Raji (cell line): ENCODE data around the gene CACNA2D3.

Experiments
- POLR2A ChIP-seq: IDR thresholded peaks from 2 replicates; pipeline ENCODE4 v1.6.1; 2011; ENCODE audit warnings: low read depth, low read length, control low read depth; ENCODE audit not compliant: insufficient read depth

Gene CACNA2D3

DNA sequence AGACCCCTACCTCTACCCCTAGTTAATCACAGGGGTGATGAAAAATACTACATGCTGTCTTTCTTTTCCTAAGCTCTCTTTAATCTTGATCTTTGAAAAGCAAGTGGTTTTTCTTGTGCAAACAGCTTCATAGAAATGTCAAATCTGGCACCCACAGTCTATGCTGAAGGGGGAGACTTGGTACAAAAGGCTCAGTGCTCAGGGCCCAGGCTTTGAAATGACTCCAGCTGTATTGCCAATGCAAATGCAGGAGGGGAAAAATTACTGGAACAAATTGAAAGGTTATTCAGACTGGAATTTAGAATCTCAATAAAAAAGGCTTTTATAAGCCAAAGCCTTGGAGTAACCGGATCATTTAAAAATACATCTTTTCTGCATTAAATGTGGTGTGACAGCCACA, 581.6 kb downstream of the CACNA2D3 start:
- TF ChIP-seq POLR2A, result no peak

DNA sequence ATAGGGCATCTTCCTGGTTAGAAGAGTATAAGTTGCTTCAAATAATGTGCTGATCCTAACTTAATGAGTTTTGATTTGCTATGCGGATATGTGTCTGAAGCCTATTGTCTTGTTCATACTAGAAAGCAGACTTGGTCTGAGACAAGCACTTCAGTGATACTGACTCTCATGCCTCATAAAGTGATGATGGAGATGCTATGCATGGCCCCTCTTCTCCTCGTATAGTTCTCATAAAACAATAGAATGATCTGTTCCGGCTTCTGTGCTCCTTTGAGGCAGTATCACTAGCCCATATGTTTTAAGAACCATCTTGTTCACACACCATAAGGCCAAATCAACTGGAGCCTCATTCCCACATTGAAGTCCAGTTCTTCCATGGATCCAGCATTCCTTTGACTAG, 583.4 kb downstream of the CACNA2D3 start:
- TF ChIP-seq POLR2A, result no peak

- no peak for TF ChIP-seq POLR2A
Observed at GRCh38 chr3:54706738-54707137, 584.4 kb downstream of the CACNA2D3 start.

DNA sequence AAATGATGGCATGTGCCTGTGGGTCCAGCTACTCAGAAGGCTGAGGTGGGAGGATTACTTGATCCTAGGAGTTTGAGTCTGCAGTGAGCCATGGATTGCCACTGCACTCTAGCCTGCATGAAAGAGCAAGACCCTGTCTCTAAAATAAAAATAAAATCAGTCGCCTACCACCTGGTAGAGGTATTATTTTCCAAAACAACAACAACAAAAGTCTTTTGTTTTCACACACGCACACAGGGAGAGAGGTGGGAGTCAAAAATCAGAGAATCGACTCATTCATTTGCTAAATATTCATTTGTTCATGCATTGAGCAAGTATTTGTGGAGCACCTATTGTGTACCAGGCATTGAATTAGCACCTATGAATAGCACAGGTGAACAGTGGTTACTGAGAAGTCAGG, 587.4 kb downstream of the CACNA2D3 start:
- no peak for TF ChIP-seq POLR2A

DNA sequence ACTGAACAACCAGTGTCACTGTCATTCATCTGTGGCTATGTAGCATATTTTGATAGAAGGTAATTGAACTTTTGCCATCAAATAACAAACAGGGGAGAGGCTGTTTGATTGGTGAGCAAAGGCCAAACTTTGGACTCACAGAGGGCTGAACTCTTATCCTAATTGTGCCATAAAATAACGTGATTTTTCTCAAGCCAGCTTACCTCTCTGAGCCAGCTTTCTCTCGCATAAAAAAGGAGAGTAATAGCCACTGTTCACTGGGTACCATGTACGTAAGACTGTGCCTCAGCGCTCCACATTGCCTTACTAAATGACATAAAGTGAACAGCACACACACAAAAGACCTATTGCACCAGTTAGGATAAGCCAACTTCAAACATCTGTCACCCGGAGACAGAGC, 588.6 kb downstream of the CACNA2D3 start:
- no peak for TF ChIP-seq POLR2A

DNA sequence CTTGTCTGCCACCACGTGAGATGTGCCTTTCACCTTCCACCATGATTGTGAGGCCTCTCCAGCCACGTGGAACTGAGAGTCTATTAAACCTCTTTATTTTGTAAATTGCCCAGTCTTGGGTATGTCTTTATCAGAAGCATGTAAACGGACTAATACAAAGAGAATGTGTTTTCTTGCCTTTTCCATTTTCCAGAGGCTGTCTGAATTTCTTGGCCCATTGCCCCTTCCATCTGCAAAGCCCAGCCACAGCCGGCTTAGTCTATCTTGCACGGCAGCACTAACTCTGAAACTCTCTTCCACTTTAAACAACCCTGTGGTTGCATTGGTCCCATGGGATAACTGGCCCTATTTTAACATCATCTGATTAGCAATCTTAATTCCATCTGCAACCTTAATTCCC, 590.2 kb downstream of the CACNA2D3 start:
- TF ChIP-seq POLR2A, result no peak

- TF ChIP-seq POLR2A, result no peak
Observed at GRCh38 chr3:54713031-54713430, 590.7 kb downstream of the CACNA2D3 start.

DNA sequence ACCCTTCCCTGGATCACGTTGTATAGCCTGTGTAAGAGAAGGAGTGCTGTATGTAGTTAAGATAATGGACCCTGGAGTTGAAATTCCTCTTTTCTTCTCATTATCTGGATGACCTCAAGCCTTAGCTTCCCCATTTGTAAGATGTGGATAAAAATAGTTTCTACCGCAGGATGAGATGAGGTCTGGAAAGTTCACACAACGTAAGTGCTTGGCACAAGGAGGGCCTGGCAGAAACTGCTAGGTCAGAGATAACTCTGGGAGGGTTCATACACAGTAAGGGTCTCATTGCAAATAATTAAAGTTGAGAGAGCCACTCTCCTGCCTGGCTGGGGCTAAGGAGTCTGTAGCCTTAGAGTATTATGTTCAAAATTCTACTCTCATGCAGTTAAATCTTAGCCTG, 591.1 kb downstream of the CACNA2D3 start:
- TF ChIP-seq POLR2A, result no peak

GRCh38 chr3:54714035-54714434, 591.7 kb downstream of the CACNA2D3 start:
- no peak for TF ChIP-seq POLR2A

- no peak for TF ChIP-seq POLR2A
Observed at GRCh38 chr3:54717506-54717905, 595.2 kb downstream of the CACNA2D3 start.

DNA sequence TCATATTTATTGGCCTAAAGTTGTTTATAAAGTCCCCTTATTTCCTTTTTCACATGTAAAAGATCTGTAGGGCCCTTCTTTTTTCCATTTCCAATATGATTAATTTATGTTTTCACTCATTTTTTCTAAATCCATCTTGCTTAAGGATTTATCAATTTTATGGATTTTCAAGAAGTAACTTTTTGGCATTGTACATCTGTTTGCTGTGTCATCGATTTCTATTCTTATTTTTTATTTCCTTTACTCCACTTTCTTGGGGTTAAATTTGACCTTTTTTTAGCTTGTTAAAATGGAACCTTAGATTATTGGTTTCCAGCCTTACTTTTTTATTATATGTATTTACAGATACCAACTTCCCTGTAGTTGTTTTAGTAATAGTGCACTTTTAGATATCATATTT, 597.6 kb downstream of the CACNA2D3 start:
- no peak for TF ChIP-seq POLR2A

GRCh38 chr3:54720604-54721003, 598.3 kb downstream of the CACNA2D3 start:
- no peak for TF ChIP-seq POLR2A

DNA sequence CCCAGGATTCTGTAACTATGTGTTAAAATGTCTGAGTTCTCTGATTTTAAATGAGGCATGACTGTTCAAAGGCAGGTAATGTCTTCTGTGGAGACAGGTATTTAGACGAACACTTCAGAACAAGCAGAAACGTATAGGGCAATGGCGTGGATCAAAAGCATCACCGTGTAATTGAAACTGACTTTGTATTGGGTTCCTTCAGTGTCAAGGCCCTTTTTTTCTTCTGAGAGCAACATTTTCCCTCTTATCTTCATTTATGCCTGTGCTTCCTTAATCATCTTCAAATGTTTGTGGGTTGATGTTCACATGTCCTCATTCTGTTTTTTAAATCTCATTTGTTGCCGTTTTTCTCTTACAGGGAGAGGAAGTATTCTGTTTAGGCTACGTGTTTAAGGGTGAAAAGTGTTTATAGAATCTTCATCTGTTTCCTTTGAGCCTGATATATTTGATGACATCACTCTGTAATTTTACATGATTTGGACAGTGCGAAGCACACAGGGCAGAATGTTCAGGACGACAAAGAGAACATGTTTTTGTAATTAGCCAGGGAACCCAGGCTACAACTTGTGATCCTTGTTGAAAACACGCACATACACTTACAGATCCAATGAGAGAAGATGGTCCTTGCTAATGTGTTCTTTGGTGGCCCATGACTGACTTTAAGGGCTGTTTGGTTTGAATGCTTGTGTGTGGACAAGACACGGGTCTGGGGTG, 609.5 kb downstream of the CACNA2D3 start:
- no peak for TF ChIP-seq POLR2A

- TF ChIP-seq POLR2A, result no peak
Observed at GRCh38 chr3:54733106-54734006, 611.0 kb downstream of the CACNA2D3 start.

DNA sequence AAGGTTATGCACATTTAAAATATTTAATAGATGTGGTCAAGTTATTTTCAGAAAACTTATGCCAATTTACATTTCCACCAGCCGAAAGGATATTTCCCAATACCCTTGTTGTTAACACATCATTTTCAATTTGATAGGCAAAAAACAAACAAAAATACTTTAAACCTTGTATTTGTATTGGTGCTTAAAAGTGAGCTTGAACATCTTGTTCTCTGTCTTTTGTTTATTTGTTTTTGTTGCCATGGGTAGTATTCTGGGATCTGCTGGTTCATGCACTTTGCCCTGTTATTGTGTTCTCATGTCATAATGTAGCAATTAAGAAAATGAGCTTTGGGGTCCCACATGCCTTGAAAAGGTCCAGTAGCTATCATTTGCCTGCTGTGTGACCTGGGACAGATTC, 614.1 kb downstream of the CACNA2D3 start:
- TF ChIP-seq POLR2A, result no peak

- TF ChIP-seq POLR2A, result no peak
Observed at GRCh38 chr3:54743755-54744154, 621.4 kb downstream of the CACNA2D3 start.

DNA sequence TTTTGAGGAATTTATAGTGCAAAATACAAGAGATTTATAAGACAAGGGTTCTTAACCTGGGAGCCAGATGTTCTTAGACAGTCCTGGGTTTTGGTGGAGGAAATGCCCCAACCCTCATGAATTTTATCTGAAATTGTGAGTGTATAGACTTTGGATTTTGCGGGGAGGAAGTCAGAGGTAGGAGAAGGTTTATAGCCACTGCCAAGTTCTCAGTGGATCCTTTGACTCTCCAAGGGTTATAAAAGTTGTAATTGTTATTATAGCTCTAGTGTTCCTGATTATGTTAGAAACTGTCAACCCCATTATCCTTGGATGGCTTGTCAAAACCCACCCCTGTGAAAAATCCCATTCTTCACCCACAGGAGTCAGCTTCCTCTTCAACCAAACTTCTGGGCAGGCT, 621.9 kb downstream of the CACNA2D3 start:
- TF ChIP-seq POLR2A, result no peak

GRCh38 chr3:54745843-54746242, 623.5 kb downstream of the CACNA2D3 start:
- TF ChIP-seq POLR2A, result no peak
